ENCODE data around the gene ACKR2.

ACKR2 gene

GRCh38 chr3:42827654-42828053 is 18.4 kb downstream of the ACKR2 start:
- no peak for TF ChIP-seq CTCF (conservative IDR thresholded peaks at IDR 0.05; ENCODE audit: low read depth, low read length)
- Histone ChIP-seq H3K36me3 (ENCODE audit: insufficient read depth) (no peaks in the 10 kb centered on the region), H3K27me3 (ENCODE audit: insufficient read depth, low read depth) (no peaks in the 10 kb centered on the region), H2AFZ (ENCODE audit: low read depth) (no peak overlapping the region), H3K4me2 (no peak overlapping the region), H3K4me1 (ENCODE audit: low read depth, poor library complexity, severe bottlenecking) (peaks cover 3% of the 10 kb centered on the region), H3K4me3 (IDR thresholded peaks at IDR 0.05; ENCODE audit: insufficient read depth, low read depth, low read length) (no peak overlapping the region), H3K9ac (no peak overlapping the region), H3K27ac (no peak overlapping the region), H3K79me2 (ENCODE audit: insufficient read depth, low read depth) (no peaks in the 10 kb centered on the region), H4K20me1 (ENCODE audit: insufficient read depth) (no peaks in the 10 kb centered on the region)

DNA sequence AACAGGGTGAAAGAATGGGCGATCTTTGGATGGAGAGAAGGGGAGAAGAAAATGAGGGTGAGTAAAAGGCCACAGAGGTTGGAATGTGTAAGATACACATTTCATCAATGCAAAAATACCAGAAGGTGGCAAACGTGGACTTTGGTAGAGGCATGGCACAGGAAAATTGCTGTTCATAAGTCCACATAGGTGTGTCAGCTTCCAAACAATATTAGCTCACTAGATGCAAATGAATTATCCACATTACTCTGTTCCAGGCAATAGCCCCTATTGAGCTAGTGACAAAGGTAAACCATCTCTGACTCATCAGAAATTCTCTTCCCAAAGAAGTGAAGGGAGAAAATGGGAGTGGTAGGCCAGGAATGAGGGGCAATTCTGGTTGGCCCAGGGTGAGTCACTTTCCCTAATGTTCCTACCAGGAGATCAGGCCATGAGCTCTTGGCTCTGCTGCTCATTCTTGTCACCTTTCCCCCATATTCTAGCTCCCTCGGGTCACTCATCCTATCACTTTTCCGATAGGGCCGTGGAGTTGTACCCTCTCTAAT is 19.9 kb downstream of the ACKR2 start:
- Histone ChIP-seq H3K27me3 (ENCODE audit: insufficient read depth, low read depth) (no peaks in the 10 kb centered on the region), H3K79me2 (ENCODE audit: insufficient read depth, low read depth) (no peaks in the 10 kb centered on the region), H4K20me1 (ENCODE audit: insufficient read depth) (no peaks in the 10 kb centered on the region), H2AFZ (ENCODE audit: low read depth) (no peak overlapping the region), H3K4me1 (ENCODE audit: low read depth, poor library complexity, severe bottlenecking) (peaks cover 3% of the 10 kb centered on the region), H3K4me3 (IDR thresholded peaks at IDR 0.05; ENCODE audit: insufficient read depth, low read depth, low read length) (no peak overlapping the region), H3K36me3 (ENCODE audit: insufficient read depth) (no peaks in the 10 kb centered on the region), H3K27ac (no peak overlapping the region), H3K9ac (no peak overlapping the region), H3K4me2 (no peak overlapping the region)
- no peak for TF ChIP-seq CTCF (conservative IDR thresholded peaks at IDR 0.05; ENCODE audit: low read depth, low read length)

DNA sequence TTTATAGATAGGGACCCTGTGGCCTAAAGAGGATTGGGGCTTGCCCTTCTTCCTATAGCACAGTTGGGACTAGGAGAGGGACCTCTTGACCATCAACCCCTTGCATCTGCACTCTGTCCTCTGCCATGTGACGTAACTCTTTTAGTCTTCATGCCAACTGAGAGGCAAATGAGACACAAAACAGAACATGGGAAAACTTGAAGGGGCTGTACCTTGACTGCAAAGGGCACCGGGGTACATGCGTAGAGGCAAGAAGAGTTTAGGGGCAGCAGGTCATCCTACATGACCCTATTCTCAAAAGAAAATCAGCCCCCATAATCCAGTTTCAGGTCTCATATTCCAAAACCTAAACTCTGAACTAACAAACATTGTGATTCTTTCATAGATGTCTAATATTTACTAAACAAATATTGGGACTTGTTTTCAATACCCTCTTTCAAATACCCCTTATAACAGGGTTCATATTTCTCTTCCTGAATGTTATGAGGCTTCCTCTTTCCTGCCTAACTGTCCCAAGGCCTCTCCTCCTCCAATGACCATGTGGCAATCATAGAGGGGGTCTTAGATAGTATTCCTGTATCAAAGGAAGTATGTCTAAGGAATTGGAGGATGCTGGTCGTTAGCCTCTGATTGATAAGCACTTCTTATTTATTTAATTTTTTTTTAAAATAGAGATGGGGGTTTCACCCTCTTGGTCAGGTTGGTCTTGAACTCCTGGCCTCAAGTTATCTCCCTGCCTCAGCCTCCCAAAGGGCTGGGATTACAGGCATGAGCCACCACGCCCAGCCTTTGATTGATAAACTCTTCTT is 20.6 kb downstream of the ACKR2 start:
- TF ChIP-seq CTCF (conservative IDR thresholded peaks at IDR 0.05; ENCODE audit: low read depth, low read length) = no peak
- H4K20me1 ChIP-seq (ENCODE audit: insufficient read depth) = no peaks in the 10 kb centered on the region

DNA sequence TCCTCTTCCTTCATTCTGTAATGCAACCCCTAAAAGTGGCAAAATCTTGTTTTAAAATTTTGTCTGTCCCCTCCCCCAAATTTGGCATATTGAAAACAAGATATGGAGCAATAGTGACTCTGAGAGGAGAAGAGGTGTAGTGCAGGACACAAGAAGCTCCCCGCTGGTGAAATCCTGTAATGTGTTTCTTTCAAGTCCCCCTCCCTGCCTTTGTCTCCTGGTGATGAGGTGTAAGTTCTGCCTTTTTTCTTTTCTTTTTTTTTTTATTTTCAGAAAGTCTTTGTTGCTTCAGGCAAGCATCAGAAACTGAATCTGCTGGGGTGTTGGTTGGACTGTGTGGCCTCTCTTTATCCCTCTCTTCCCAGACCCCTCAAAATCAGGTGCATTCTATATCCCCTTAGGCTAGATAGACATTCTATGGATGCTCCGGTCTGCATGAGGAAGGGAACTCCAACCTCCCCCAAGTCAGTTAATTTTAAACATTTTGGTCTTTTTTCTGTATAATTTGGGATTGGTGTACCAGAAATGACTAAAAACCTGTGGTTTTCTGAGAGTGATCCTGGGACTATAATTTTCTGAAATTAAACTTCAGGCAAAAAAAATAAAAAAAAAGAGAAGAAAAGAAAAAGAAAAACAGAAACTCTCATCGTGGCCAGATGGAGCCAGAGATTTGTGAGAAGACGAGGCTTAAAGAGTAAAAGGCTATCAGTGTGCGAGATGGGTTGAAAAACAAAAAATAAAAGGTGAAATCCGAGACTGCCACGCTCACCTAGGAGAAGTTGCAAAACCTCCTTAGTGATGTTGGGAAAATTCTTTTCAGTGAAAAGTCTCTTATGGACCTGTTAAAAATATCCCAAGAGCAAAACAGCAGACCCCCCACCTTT is 21.4 kb downstream of the ACKR2 start:
- Histone ChIP-seq H3K27ac (no peak overlapping the region), H3K4me1 (ENCODE audit: low read depth, poor library complexity, severe bottlenecking) (peaks cover 3% of the 10 kb centered on the region), H3K4me3 (IDR thresholded peaks at IDR 0.05; ENCODE audit: insufficient read depth, low read depth, low read length) (no peak overlapping the region), H3K27me3 (ENCODE audit: insufficient read depth, low read depth) (no peaks in the 10 kb centered on the region), H3K36me3 (ENCODE audit: insufficient read depth) (no peaks in the 10 kb centered on the region), H3K79me2 (ENCODE audit: insufficient read depth, low read depth) (no peaks in the 10 kb centered on the region), H3K9ac (no peak overlapping the region), H4K20me1 (ENCODE audit: insufficient read depth) (no peaks in the 10 kb centered on the region), H2AFZ (ENCODE audit: low read depth) (no peak overlapping the region), H3K4me2 (no peak overlapping the region)
- no peak for TF ChIP-seq CTCF (conservative IDR thresholded peaks at IDR 0.05; ENCODE audit: low read depth, low read length)

More for the DNA sequence above, 20.6 kb downstream of the ACKR2 start:
- H3K27me3 ChIP-seq (ENCODE audit: insufficient read depth, low read depth) = no peaks in the 10 kb centered on the region
- no peaks in the 10 kb centered on the region for H3K36me3 ChIP-seq (ENCODE audit: insufficient read depth)
- H3K4me2 ChIP-seq = no peak overlapping the region
- H3K4me3 ChIP-seq (IDR thresholded peaks at IDR 0.05; ENCODE audit: insufficient read depth, low read depth, low read length) = no peak overlapping the region
- H3K27ac ChIP-seq = no peak overlapping the region
- no peak overlapping the region for H2AFZ ChIP-seq (ENCODE audit: low read depth)
- H3K4me1 ChIP-seq (ENCODE audit: low read depth, poor library complexity, severe bottlenecking) = peaks cover 3% of the 10 kb centered on the region
- no peak overlapping the region for H3K9ac ChIP-seq
- H3K79me2 ChIP-seq (ENCODE audit: insufficient read depth, low read depth) = no peaks in the 10 kb centered on the region

All from KMS-11 (cell line).